ENCODE results near the gene FALEC.

GRCh38 chr1:150559656-150560010, 44.1 kb downstream of the FALEC start:
- TF ChIP-seq HDAC2 (IDR thresholded peaks at IDR 0.05; ENCODE audit: borderline replicate concordance in 1 of 2, low read depth in 2 of 2, low read length in 2 of 2) (no peak), EZH2 (IDR thresholded peaks at IDR 0.05; ENCODE audit: low read depth, low read length, severe bottlenecking) (no peak), CTCF (IDR thresholded peaks at IDR 0.05; ENCODE audit: control extremely low read depth in 1 of 3, insufficient read depth in 1 of 3, low read depth in 1 of 3, low read length in 3 of 3) (no peak), ZNF274 (IDR thresholded peaks at IDR 0.05; ENCODE audit: borderline replicate concordance, extremely low read depth, low read length) (no peak), CEBPB (IDR thresholded peaks at IDR 0.05; ENCODE audit: low read depth, low read length) (no peak), EP300 (IDR thresholded peaks at IDR 0.05; ENCODE audit: borderline replicate concordance in 1 of 2, low read depth in 2 of 2, low read length in 2 of 2) (no peak), POLR2AphosphoS5 (IDR thresholded peaks at IDR 0.05; ENCODE audit: low read depth, low read length) (no peak)
